Activated naive CD4-positive, alpha-beta T cell treated with anti-CD3 and anti-CD28 coated beads, Interleukin-2, amount 50 U/mL, for 16 hours (primary cell): Measurements from ENCODE around the gene ALPG.

Source experiments
- DNase-seq: peaks from one replicate; pipeline ENCODE4 v3.0.0-alpha.2; 2020

Gene ALPG

DNA sequence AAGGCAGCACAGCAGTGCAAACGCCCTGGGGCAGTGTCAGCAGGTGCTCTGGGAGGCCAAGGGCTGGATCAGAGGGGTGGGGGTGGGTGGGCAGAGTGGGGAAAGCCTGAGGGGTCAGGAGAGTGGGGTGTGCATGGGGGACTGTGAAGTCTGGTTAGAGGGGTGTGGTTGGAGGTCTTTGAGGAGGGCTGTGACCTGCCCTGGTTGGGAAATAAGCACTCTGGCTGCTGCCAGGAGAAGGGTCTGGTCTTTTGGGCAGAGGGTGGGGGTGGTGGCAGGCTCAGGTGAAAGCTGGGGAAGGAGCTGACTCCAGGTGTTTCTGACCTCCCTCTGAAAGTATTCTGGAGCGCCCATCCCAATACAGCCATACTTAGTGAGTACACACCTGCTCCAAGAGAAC is 53.5 kb downstream of the ALPG start:
- DNase-seq: no peak
